BE2C (cell line): ENCODE results near the gene TRAP1.

ENCODE experiments used
- DNase-seq: peaks from one replicate; pipeline ENCODE4 v3.0.0-alpha.2; 2020
- H3K27me3 ChIP-seq: fragments of 250-450 bp; sonication (Bioruptor Pico); 2 replicates; pipeline ENCODE4 v1.5.1; 2020; ENCODE audit warnings: mild to moderate bottlenecking
- H3K36me3 ChIP-seq: fragments of 250-450 bp; sonication (Bioruptor Pico); 2 replicates; pipeline ENCODE4 v1.5.1; 2020; ENCODE audit warnings: mild to moderate bottlenecking
- H3K4me1 ChIP-seq: fragments of 250-450 bp; sonication (Bioruptor Pico); 2 replicates; pipeline ENCODE4 v1.5.1; 2020
- H3K4me3 ChIP-seq: 2 replicates; pipeline ENCODE4 v1.5.1; 2011; ENCODE audit warnings: low read depth, low read length
- H3K9me3 ChIP-seq: fragments of 250-450 bp; sonication (Bioruptor Pico); 2 replicates; pipeline ENCODE4 v1.5.1; 2020
- CTCF ChIP-seq: IDR thresholded peaks from 2 replicates; pipeline ENCODE4 v1.5.1; 2012; ENCODE audit warnings: mild to moderate bottlenecking, low read depth, low read length

Gene TRAP1

GRCh38 chr16:3701531-3701930, 15.8 kb downstream of the TRAP1 start:
- no peak for TF ChIP-seq CTCF
- no peak for DNase-seq
- Histone ChIP-seq H3K27me3 (no peaks in the 10 kb centered on the region), H3K4me3 (no peak overlapping the region), H3K9me3 (no peaks in the 10 kb centered on the region), H3K4me1 (no peaks in the 10 kb centered on the region), H3K36me3 (peaks cover 40% of the 10 kb centered on the region)

GRCh38 chr16:3698941-3699340, 18.4 kb downstream of the TRAP1 start:
- Histone ChIP-seq H3K4me3 (no peak overlapping the region), H3K27me3 (no peaks in the 10 kb centered on the region), H3K36me3 (peaks cover 41% of the 10 kb centered on the region), H3K4me1 (peaks cover 8% of the 10 kb centered on the region; the same call in 1 of the 2 replicates), H3K9me3 (no peaks in the 10 kb centered on the region)
- no peak for TF ChIP-seq CTCF
- no peak for DNase-seq

GRCh38 chr16:3696425-3697218, 20.7 kb downstream of the TRAP1 start:
- no peak for TF ChIP-seq CTCF
- no peaks in the 10 kb centered on the region for H3K9me3 ChIP-seq
- no peak overlapping the region for H3K4me3 ChIP-seq
- DNase-seq: no peak
- H3K27me3 ChIP-seq: no peaks in the 10 kb centered on the region
- H3K4me1 ChIP-seq: peaks cover 8% of the 10 kb centered on the region; the same call in 1 of the 2 replicates
- H3K36me3 ChIP-seq: peaks cover 28% of the 10 kb centered on the region

GRCh38 chr16:3695610-3696369, 21.5 kb downstream of the TRAP1 start:
- no peak for DNase-seq
- H3K9me3 ChIP-seq: no peaks in the 10 kb centered on the region
- H3K4me1 ChIP-seq: peaks cover 11% of the 10 kb centered on the region
- TF ChIP-seq CTCF: no peak
- H3K27me3 ChIP-seq: no peaks in the 10 kb centered on the region
- no peak overlapping the region for H3K4me3 ChIP-seq
- peaks cover 22% of the 10 kb centered on the region for H3K36me3 ChIP-seq

GRCh38 chr16:3694051-3694450, 23.3 kb downstream of the TRAP1 start:
- peaks cover 26% of the 10 kb centered on the region for H3K36me3 ChIP-seq
- no peak overlapping the region for H3K4me3 ChIP-seq
- DNase-seq: no peak
- H3K27me3 ChIP-seq: no peaks in the 10 kb centered on the region
- TF ChIP-seq CTCF: no peak
- no peaks in the 10 kb centered on the region for H3K9me3 ChIP-seq
- peaks cover 14% of the 10 kb centered on the region for H3K4me1 ChIP-seq

GRCh38 chr16:3691761-3692160, 25.6 kb downstream of the TRAP1 start:
- Histone ChIP-seq H3K36me3 (peaks cover 39% of the 10 kb centered on the region), H3K4me3 (no peak overlapping the region), H3K27me3 (no peaks in the 10 kb centered on the region), H3K4me1 (peaks cover 14% of the 10 kb centered on the region), H3K9me3 (no peaks in the 10 kb centered on the region)
- DNase-seq: no peak
- TF ChIP-seq CTCF: no peak
